ENCODE measurements around the gene ADSS2. TPM values are rescaled to one million over a fixed set of nuclear protein-coding genes. Genes with fewer than 3 reads are reported as not detected.

Gene ADSS2
- total and polyA plus RNA-seq, 2 experiments from 2014 or later: 55.1 to 101 TPM

GRCh38 chr1:244388961-244389360, 62.7 kb downstream of the ADSS2 start:
- Histone ChIP-seq H3K27me3 (ENCODE audit: insufficient read depth) (no peaks in the 10 kb centered on the region), H2AFZ (no peak overlapping the region), H3K27ac (ENCODE audit: low read depth) (no peak overlapping the region), H3K36me3 (ENCODE audit: insufficient read depth) (no peaks in the 10 kb centered on the region), H3K4me1 (ENCODE audit: insufficient read depth) (no peaks in the 10 kb centered on the region), H3K79me2 (replicated peaks; ENCODE audit: insufficient read depth) (no peaks in the 10 kb centered on the region), H3K4me2 (no peak overlapping the region), H4K20me1 (replicated peaks; ENCODE audit: insufficient read depth) (no peaks in the 10 kb centered on the region), H3F3A (replicated peaks; ENCODE audit: low read depth) (no peaks in the 10 kb centered on the region; the same call in 1 of the 2 replicates), H3K9me2 (ENCODE audit: insufficient read depth) (peaks cover 4% of the 10 kb centered on the region; the same call in 1 of the 2 replicates), H3K4me3 (no peak overlapping the region)
- no peaks in the 10 kb centered on the region for H3K4me1 Mint-ChIP-seq
- DNase-seq (ENCODE audit: low spot score) (no peak), ATAC-seq (no peak)
- TF ChIP-seq POLR2AphosphoS5 (IDR thresholded peaks at IDR 0.05; ENCODE audit: low read depth): no peak
- TF ChIP-seq ETS1 (IDR thresholded peaks at IDR 0.05): no peak
- TF ChIP-seq ZNF114 (CRISPR knock-in tag; IDR thresholded peaks at IDR 0.05): no peak
- no peak for TF ChIP-seq CREB1 (CRISPR knock-in tag; IDR thresholded peaks at IDR 0.05; ENCODE audit: low read depth)
- TF ChIP-seq EZH2 (IDR thresholded peaks at IDR 0.05; ENCODE audit: low read depth, unreplicated experiment): no peak
- TF ChIP-seq REST (IDR thresholded peaks at IDR 0.05; ENCODE audit: unreplicated experiment): no peak
- H3K36me3 Mint-ChIP-seq (ENCODE audit: low read depth): no peaks in the 10 kb centered on the region
- H3K9me3 Mint-ChIP-seq: no peaks in the 10 kb centered on the region
- no peaks in the 10 kb centered on the region for H3K27me3 Mint-ChIP-seq (ENCODE audit: insufficient read depth, low read depth, poor library complexity)
- no peak overlapping the region for H3K27ac Mint-ChIP-seq
- no peak overlapping the region for H3K4me3 Mint-ChIP-seq

- H3K4me1 Mint-ChIP-seq: no peaks in the 10 kb centered on the region
These were observed 64.3 kb downstream of the ADSS2 start for GRCh38 chr1:244387415-244387814.

More at GRCh38 chr1:244387415-244387814, 64.3 kb downstream of the ADSS2 start:
- Histone ChIP-seq H3K4me1 (ENCODE audit: insufficient read depth) (no peaks in the 10 kb centered on the region), H3K36me3 (ENCODE audit: insufficient read depth) (no peaks in the 10 kb centered on the region), H3K4me2 (no peak overlapping the region), H3F3A (replicated peaks; ENCODE audit: low read depth) (no peaks in the 10 kb centered on the region; the same call in 1 of the 2 replicates), H3K79me2 (replicated peaks; ENCODE audit: insufficient read depth) (no peaks in the 10 kb centered on the region), H3K4me3 (no peak overlapping the region), H3K9me2 (ENCODE audit: insufficient read depth) (peaks cover 4% of the 10 kb centered on the region; the same call in 1 of the 2 replicates), H2AFZ (no peak overlapping the region), H3K27ac (ENCODE audit: low read depth) (no peak overlapping the region), H3K27me3 (ENCODE audit: insufficient read depth) (no peaks in the 10 kb centered on the region), H4K20me1 (replicated peaks; ENCODE audit: insufficient read depth) (no peaks in the 10 kb centered on the region)
- Mint-ChIP-seq H3K27me3 (ENCODE audit: insufficient read depth, low read depth, poor library complexity) (peaks cover 2% of the 10 kb centered on the region), H3K4me3 (no peak overlapping the region), H3K27ac (no peak overlapping the region), H3K36me3 (ENCODE audit: low read depth) (no peaks in the 10 kb centered on the region), H3K9me3 (no peaks in the 10 kb centered on the region)
- DNase-seq (ENCODE audit: low spot score) (no peak), ATAC-seq (no peak)
- TF ChIP-seq NANOG (IDR thresholded peaks at IDR 0.05; ENCODE audit: borderline replicate concordance) (no peak), STAT1 (IDR thresholded peaks at IDR 0.05; ENCODE audit: unreplicated experiment) (no peak), REST (IDR thresholded peaks at IDR 0.05; ENCODE audit: unreplicated experiment) (no peak)

Data from GM23338 (cell line).